NCI-H1417 (cell line): ENCODE measurements around the gene REEP3.
"Not testable (repeated sequence)": the region's sequence is repeated elsewhere in the genome, so short reads cannot be mapped to it uniquely, and the experiment has no call there.

Experiments used
- DNase-seq, 3 experiments: peaks; one replicate each; lab custom pipeline; 2025; lab: John Stamatoyannopoulos, UW

Gene REEP3

GRCh38 chr10:63630085-63630930, 109.1 kb downstream of the REEP3 start:
- peak; percentile 60 to 89 (median 80) for DNase-seq

- peak in 1 of 3 experiments; percentile 53 for DNase-seq
These were observed 109.9 kb downstream of the REEP3 start for GRCh38 chr10:63630931-63631680.

- DNase-seq = no peak
These were observed 110.8 kb downstream of the REEP3 start for GRCh38 chr10:63631991-63632390.

GRCh38 chr10:63633677-63634487, 112.7 kb downstream of the REEP3 start:
- DNase-seq = peak in 1 of 3 experiments; percentile 46

- DNase-seq = no peak
These were observed 113.4 kb downstream of the REEP3 start for GRCh38 chr10:63634488-63635065.

- DNase-seq = no peak
These were observed 115.6 kb downstream of the REEP3 start for GRCh38 chr10:63636812-63637211.

GRCh38 chr10:63637901-63638327, 116.7 kb downstream of the REEP3 start:
- no peak for DNase-seq

- DNase-seq = no peak
These were observed 120.2 kb downstream of the REEP3 start for GRCh38 chr10:63641366-63641765.

GRCh38 chr10:63641799-63642198, 120.6 kb downstream of the REEP3 start:
- no peak for DNase-seq

- DNase-seq = no peak
These were observed 121.6 kb downstream of the REEP3 start for GRCh38 chr10:63642808-63643207.

GRCh38 chr10:63644418-63645142, 123.4 kb downstream of the REEP3 start:
- no peak for DNase-seq

GRCh38 chr10:63645195-63645594, 124.0 kb downstream of the REEP3 start:
- DNase-seq = no peak

- DNase-seq = no peak
These were observed 125.3 kb downstream of the REEP3 start for GRCh38 chr10:63646491-63646890.

GRCh38 chr10:63651864-63652263, 130.7 kb downstream of the REEP3 start:
- DNase-seq = no peak

- no peak for DNase-seq
These were observed 132.5 kb downstream of the REEP3 start for GRCh38 chr10:63653747-63654146.

- DNase-seq = peak in 2 of 3 experiments; percentile 1 to 36
These were observed 136.6 kb downstream of the REEP3 start for GRCh38 chr10:63657761-63658160.

GRCh38 chr10:63660941-63661340, 139.7 kb downstream of the REEP3 start:
- not testable (repeated sequence) for DNase-seq

- no peak for DNase-seq
These were observed 140.1 kb downstream of the REEP3 start for GRCh38 chr10:63661347-63661746.

- DNase-seq = no peak
These were observed 143.2 kb downstream of the REEP3 start for GRCh38 chr10:63664341-63664885.

- not testable (repeated sequence) for DNase-seq
These were observed 143.9 kb downstream of the REEP3 start for GRCh38 chr10:63665006-63665580.
